ENCODE measurements around the gene GAP43. TPM values are rescaled to one million over a fixed set of nuclear protein-coding genes. Genes with fewer than 3 reads are reported as not detected.
"Not testable (repeated sequence)": the region's sequence is repeated elsewhere in the genome, so short reads cannot be mapped to it uniquely, and the experiment has no call there.

Gene GAP43
- total RNA-seq, 1 donor from 2014 or later, result 0.96 TPM

GRCh38 chr3:115697263-115698053, 74.1 kb downstream of the GAP43 start:
- DNase-seq (ENCODE audit: low spot score), result no peak

- no peak for DNase-seq (ENCODE audit: low spot score)
Observed at GRCh38 chr3:115698851-115699591, 75.7 kb downstream of the GAP43 start.

GRCh38 chr3:115699706-115700105, 76.4 kb downstream of the GAP43 start:
- no peak for DNase-seq (ENCODE audit: low spot score)

- no peak for DNase-seq (ENCODE audit: low spot score)
Observed at GRCh38 chr3:115702598-115702997, 79.3 kb downstream of the GAP43 start.

GRCh38 chr3:115704661-115705338, 81.5 kb downstream of the GAP43 start:
- DNase-seq (ENCODE audit: low spot score), result no peak

- DNase-seq (ENCODE audit: low spot score), result no peak
Observed at GRCh38 chr3:115706311-115706829, 83.1 kb downstream of the GAP43 start.

- no peak for DNase-seq (ENCODE audit: low spot score)
Observed at GRCh38 chr3:115708540-115708939, 85.2 kb downstream of the GAP43 start.

- DNase-seq (ENCODE audit: low spot score), result no peak
Observed at GRCh38 chr3:115709093-115709492, 85.8 kb downstream of the GAP43 start.

- DNase-seq (ENCODE audit: low spot score), result no peak
Observed at GRCh38 chr3:115709931-115710330, 86.6 kb downstream of the GAP43 start.

- peak; percentile 80 for DNase-seq (ENCODE audit: low spot score)
Observed at GRCh38 chr3:115710799-115711198, 87.5 kb downstream of the GAP43 start.

- DNase-seq (ENCODE audit: low spot score), result no peak
Observed at GRCh38 chr3:115712871-115713270, 89.6 kb downstream of the GAP43 start.

- DNase-seq (ENCODE audit: low spot score), result peak; percentile 75
Observed at GRCh38 chr3:115713284-115713683, 90.0 kb downstream of the GAP43 start.

GRCh38 chr3:115715241-115715745, 92.0 kb downstream of the GAP43 start:
- no peak for DNase-seq (ENCODE audit: low spot score)

GRCh38 chr3:115720983-115721382, 97.7 kb downstream of the GAP43 start:
- no peak for DNase-seq (ENCODE audit: low spot score)

GRCh38 chr3:115725800-115726199, 102.5 kb downstream of the GAP43 start:
- DNase-seq (ENCODE audit: low spot score), result no peak

GRCh38 chr3:115727135-115727534, 103.8 kb downstream of the GAP43 start:
- DNase-seq (ENCODE audit: low spot score), result no peak

- DNase-seq (ENCODE audit: low spot score), result no peak
Observed at GRCh38 chr3:115728013-115728412, 104.7 kb downstream of the GAP43 start.

GRCh38 chr3:115736341-115736740, 113.0 kb downstream of the GAP43 start:
- not testable (repeated sequence) for DNase-seq (ENCODE audit: low spot score)

- no peak for DNase-seq (ENCODE audit: low spot score)
Observed at GRCh38 chr3:115741650-115742049, 118.3 kb downstream of the GAP43 start.

GRCh38 chr3:115744516-115744915, 121.2 kb downstream of the GAP43 start:
- DNase-seq (ENCODE audit: low spot score), result not testable (repeated sequence)

GRCh38 chr3:115752978-115753377, 129.7 kb downstream of the GAP43 start:
- DNase-seq (ENCODE audit: low spot score), result not testable (repeated sequence)
